Right lobe of liver (tissue), 6 donors: ENCODE data around the gene TLDC2. TPM values are rescaled to one million over a fixed set of nuclear protein-coding genes. Genes with fewer than 3 reads are reported as not detected.

ENCODE experiments used
- ATAC-seq, 4 donors: fragments of 200-7000 bp; cut with Tn5 transposase; one replicate each; pipeline ENCODE4 v1.9.1; 2020; ENCODE audit warnings: mild to moderate bottlenecking in 4 of 4, moderate library complexity in 4 of 4
- DNase-seq, 3 donors: peaks; one replicate each; pipeline ENCODE4 v3.0.0-alpha.2; 2020
- H3K27ac ChIP-seq, 3 donors: fragments of 200-600 bp; one replicate each; pipeline ENCODE4 v1.8.0; 2022
- H3K27me3 ChIP-seq, 2 donors: fragments of 200-600 bp; one replicate each; pipeline ENCODE4 v1.8.0; 2022
- H3K36me3 ChIP-seq, 4 donors: fragments of 200-600 bp; sonication (generic) in 1 of 4; one replicate each; pipeline versions ENCODE4 v1.5.1 to v1.8.0; 2017 to 2022; ENCODE audit warnings: control low read depth in 1 of 4
- H3K4me1 ChIP-seq, 4 donors: fragments of 200-600 bp; sonication (generic) in 1 of 4; one replicate each; pipeline versions ENCODE4 v1.5.1 to v1.8.0; 2017 to 2022; ENCODE audit warnings: control low read depth in 1 of 4
- H3K4me3 ChIP-seq, 3 donors: fragments of 200-600 bp; one replicate each; pipeline ENCODE4 v1.8.0; 2022
- H3K9me3 ChIP-seq, 4 donors: fragments of 200-600 bp; sonication (generic) in 1 of 4; one replicate each; pipeline versions ENCODE4 v1.5.1 to v1.8.0; 2017 to 2022; ENCODE audit warnings: control low read depth in 1 of 4
- CTCF ChIP-seq, 4 donors: fragments of 200-600 bp in 3 of 4; fragments of 450-650 bp in 1 of 4; IDR thresholded peaks; one replicate each; pipeline versions ENCODE4 v1.5.1 to v1.8.0; 2016 to 2022; ENCODE audit warnings: antibody characterized with exemption in 4 of 4, mild to moderate bottlenecking in 2 of 4
- POLR2A ChIP-seq: fragments of 450-650 bp; IDR thresholded peaks from one replicate; pipeline ENCODE4 v1.6.1; 2017; ENCODE audit warnings: antibody characterized with exemption, mild to moderate bottlenecking
- WGBS: methylation state at CpG from one replicate; pipeline ENCODE4 v1.1.6; 2018; ENCODE audit warnings: low coverage, low lambda C conversion rate; ENCODE audit not compliant: insufficient coverage; ENCODE audit errors: missing lambda C conversion rate; 5-methylcytosine and 5-hydroxymethylcytosine counted together
- intact Hi-C, 2 donors: fragments of 100-400 bp; cut with DNase I; formaldehyde crosslinking; loops; one replicate each; pipeline versions ENCODE4 v1.11.2 to v1.14.1; 2022
- total RNA-seq, 6 experiments: library from RNA; depleted of rRNA in 2 of 6; stranded (reverse); fragments of >200 nt in 2 of 6; fragmentation: NEBNext Ultra II Directional in 3 of 6; extraction: Animal tissue kit (Norgen Biotek cat#: 25700) in 3 of 6; gene quantifications; one replicate each; pipeline versions ENCODE4 v1.1.0 to v1.2.4, GENCODE V29; 2016 to 2023
- donor health status: DM: no; HTN: yes; CAD: no.
- donor health status: DM: no; HTN: no; CAD: no.
- donor health status: DM: no; HTN: no; CAD: no.
- donor health status: DM: no; HTN: yes; CAD: no.
- donor health status: DM: no; HTN: yes; CAD: no.

The TLDC2 gene
- total RNA-seq, 6 experiments from 2014 or later: 0.43 TPM; not detected in 5

GRCh38 chr20:36886859-36887751 lies 11.2 kb downstream of the TLDC2 start:
- DNase-seq (peak; percentile 74 to 78 (median 77)), ATAC-seq (peak; percentile 90 to 98 (median 94))
- Histone ChIP-seq H3K9me3 (no peaks in the 10 kb centered on the region), H3K36me3 (peaks cover 0 to 19% (median 4%) of the 10 kb centered on the region in 4 donors), H3K4me1 (no peaks in the 10 kb centered on the region), H3K27me3 (no peaks in the 10 kb centered on the region), H3K4me3 (no peak overlapping the region), H3K27ac (no peak overlapping the region)
- WGBS: 21% methylated on average over 21 of the region's 24 CpGs
- intact Hi-C loops: no loop called here
- no peak for TF ChIP-seq POLR2A
- TF ChIP-seq CTCF (IDR thresholded peaks at IDR 0.05): peak; percentile 90 to 97 (median 96)

GRCh38 chr20:36887752-36888090 lies 11.8 kb downstream of the TLDC2 start:
- Histone ChIP-seq H3K27ac (no peak overlapping the region), H3K36me3 (peaks cover 0 to 26% (median 8%) of the 10 kb centered on the region in 4 donors), H3K27me3 (no peaks in the 10 kb centered on the region), H3K9me3 (no peaks in the 10 kb centered on the region), H3K4me3 (no peak overlapping the region), H3K4me1 (no peaks in the 10 kb centered on the region)
- no peak for TF ChIP-seq POLR2A
- no peak for TF ChIP-seq CTCF (IDR thresholded peaks at IDR 0.05)
- ATAC-seq: peak in 2 of 4 donors; percentile 8 to 21
- no peak for DNase-seq
- 47% methylated on average over 4 of the region's 6 CpGs for WGBS
- intact Hi-C loops: no loop called here

- Histone ChIP-seq H3K9me3 (no peaks in the 10 kb centered on the region), H3K27ac (no peak overlapping the region), H3K36me3 (peaks cover 0 to 35% (median 14%) of the 10 kb centered on the region in 4 donors), H3K4me3 (no peak overlapping the region), H3K4me1 (no peaks in the 10 kb centered on the region), H3K27me3 (no peaks in the 10 kb centered on the region)
- TF ChIP-seq POLR2A (no peak), CTCF (IDR thresholded peaks at IDR 0.05) (no peak)
- intact Hi-C loops: no loop called here
- DNase-seq: no peak
- 82% methylated on average over 3 of the region's 15 CpGs for WGBS
- ATAC-seq: peak in 1 of 4 donors; percentile 14
Observed at GRCh38 chr20:36888880-36889516, 13.1 kb downstream of the TLDC2 start.

- no peak for ATAC-seq
- Histone ChIP-seq H3K9me3 (no peaks in the 10 kb centered on the region), H3K27ac (no peak overlapping the region), H3K4me1 (no peaks in the 10 kb centered on the region), H3K27me3 (no peaks in the 10 kb centered on the region), H3K36me3 (peaks cover 0 to 36% (median 18%) of the 10 kb centered on the region in 4 donors), H3K4me3 (no peak overlapping the region)
- no peak for DNase-seq
- WGBS: 84% methylated on average over 8 of the region's 9 CpGs
- intact Hi-C loops: no loop called here
- no peak for TF ChIP-seq CTCF (IDR thresholded peaks at IDR 0.05)
- TF ChIP-seq POLR2A: no peak
Observed at GRCh38 chr20:36890586-36890985, 14.6 kb downstream of the TLDC2 start.
